ENCODE measurements around the gene TLCD3B.

DNA sequence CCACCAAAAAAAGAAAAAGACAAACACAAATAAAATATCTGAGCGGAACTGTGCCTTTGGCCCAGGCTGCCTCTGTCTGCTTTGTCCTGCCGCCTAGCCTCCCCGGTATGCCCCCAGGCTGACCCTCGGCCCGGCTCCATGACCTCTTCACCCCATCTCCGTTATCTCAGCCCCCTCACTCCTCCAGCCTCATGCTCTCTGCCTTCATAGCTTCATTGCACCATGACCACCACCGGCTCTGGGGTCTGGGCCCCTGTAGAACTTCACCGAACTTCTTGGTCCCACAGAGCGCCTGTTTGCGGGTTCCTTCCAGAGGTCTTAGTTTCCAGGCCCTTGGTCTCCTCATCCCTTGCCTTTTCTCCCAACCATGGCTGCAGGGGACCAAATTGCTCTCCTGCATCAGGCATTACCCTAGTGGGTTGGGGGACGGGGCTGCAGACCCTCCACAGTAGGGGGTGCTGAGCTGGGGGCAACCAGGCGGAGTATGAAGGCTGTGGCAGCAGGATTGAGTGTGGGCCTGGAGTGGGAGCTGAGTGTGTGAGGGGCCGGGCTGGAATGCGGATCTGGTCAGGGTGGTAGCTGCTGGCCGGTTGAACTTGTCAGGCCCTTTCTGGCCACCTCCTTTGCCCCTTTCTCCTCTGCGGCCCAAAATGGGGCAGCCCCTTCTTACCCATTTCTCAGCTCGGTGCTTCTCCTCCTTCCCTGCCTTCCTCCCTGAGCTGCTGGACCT lies 42.6 kb downstream of the TLCD3B start:
- TF ChIP-seq YY1 (IDR thresholded peaks at IDR 0.05; ENCODE audit: low read depth) (no peak), TAF1 (IDR thresholded peaks at IDR 0.05; ENCODE audit: low read depth) (no peak), EGR1 (IDR thresholded peaks at IDR 0.05) (no peak), FOXM1 (IDR thresholded peaks at IDR 0.05; ENCODE audit: borderline replicate concordance, low read depth) (no peak), NFIC (IDR thresholded peaks at IDR 0.05) (no peak), RAD21 (IDR thresholded peaks at IDR 0.05; ENCODE audit: low read depth) (no peak), CEBPB (IDR thresholded peaks at IDR 0.05) (no peak)
- TF ChIP-seq, protein P1, sequence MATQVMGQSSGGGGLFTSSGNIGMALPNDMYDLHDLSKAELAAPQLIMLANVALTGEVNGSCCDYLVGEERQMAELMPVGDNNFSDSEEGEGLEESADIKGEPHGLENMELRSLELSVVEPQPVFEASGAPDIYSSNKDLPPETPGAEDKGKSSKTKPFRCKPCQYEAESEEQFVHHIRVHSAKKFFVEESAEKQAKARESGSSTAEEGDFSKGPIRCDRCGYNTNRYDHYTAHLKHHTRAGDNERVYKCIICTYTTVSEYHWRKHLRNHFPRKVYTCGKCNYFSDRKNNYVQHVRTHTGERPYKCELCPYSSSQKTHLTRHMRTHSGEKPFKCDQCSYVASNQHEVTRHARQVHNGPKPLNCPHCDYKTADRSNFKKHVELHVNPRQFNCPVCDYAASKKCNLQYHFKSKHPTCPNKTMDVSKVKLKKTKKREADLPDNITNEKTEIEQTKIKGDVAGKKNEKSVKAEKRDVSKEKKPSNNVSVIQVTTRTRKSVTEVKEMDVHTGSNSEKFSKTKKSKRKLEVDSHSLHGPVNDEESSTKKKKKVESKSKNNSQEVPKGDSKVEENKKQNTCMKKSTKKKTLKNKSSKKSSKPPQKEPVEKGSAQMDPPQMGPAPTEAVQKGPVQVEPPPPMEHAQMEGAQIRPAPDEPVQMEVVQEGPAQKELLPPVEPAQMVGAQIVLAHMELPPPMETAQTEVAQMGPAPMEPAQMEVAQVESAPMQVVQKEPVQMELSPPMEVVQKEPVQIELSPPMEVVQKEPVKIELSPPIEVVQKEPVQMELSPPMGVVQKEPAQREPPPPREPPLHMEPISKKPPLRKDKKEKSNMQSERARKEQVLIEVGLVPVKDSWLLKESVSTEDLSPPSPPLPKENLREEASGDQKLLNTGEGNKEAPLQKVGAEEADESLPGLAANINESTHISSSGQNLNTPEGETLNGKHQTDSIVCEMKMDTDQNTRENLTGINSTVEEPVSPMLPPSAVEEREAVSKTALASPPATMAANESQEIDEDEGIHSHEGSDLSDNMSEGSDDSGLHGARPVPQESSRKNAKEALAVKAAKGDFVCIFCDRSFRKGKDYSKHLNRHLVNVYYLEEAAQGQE (IDR thresholded peaks at IDR 0.05; ENCODE audit: low read depth) = no peak
- TF ChIP-seq, protein P2, sequence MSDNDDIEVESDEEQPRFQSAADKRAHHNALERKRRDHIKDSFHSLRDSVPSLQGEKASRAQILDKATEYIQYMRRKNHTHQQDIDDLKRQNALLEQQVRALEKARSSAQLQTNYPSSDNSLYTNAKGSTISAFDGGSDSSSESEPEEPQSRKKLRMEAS (IDR thresholded peaks at IDR 0.05) = no peak
